NCI-H446 treated with DMSO at 0.1 percent for 48 hours (cell line): ENCODE results near the gene CXXC5.
A peak's percentile ranks its signal among the peaks of the same experiment; 100 is the strongest.

ENCODE experiments used
- DNase-seq: peaks from one replicate; lab custom pipeline; 2025; lab: John Stamatoyannopoulos, UW

CXXC5 gene

GRCh38 chr5:139680368-139681111 lies 32.4 kb downstream of the CXXC5 start:
- no peak for DNase-seq

- DNase-seq, result no peak
Measured at GRCh38 chr5:139681112-139681458, 32.9 kb downstream of the CXXC5 start.

DNA sequence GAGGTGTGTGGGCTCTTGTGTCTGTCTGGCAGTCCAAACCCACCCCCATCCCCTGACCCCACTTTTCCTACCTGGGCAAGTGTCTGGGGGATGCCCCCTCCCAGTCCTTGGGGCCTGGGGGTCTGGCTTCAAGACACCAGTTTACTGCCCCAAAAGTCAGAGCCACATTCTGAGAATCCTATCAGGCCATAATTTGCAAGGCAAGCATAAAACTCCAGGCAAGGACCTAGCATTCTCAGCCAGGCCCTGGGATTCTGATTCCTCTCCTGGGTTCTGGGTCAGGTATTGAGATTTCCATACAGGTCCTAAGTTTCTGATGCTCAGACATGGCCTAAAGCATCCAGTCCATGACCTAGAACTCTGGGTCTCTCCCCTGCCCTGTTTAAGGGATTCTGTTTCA lies 33.3 kb downstream of the CXXC5 start:
- DNase-seq, result no peak

GRCh38 chr5:139682016-139682975 lies 34.1 kb downstream of the CXXC5 start:
- DNase-seq, result no peak

- no peak for DNase-seq
Measured at GRCh38 chr5:139683295-139684271, 35.4 kb downstream of the CXXC5 start.

DNA sequence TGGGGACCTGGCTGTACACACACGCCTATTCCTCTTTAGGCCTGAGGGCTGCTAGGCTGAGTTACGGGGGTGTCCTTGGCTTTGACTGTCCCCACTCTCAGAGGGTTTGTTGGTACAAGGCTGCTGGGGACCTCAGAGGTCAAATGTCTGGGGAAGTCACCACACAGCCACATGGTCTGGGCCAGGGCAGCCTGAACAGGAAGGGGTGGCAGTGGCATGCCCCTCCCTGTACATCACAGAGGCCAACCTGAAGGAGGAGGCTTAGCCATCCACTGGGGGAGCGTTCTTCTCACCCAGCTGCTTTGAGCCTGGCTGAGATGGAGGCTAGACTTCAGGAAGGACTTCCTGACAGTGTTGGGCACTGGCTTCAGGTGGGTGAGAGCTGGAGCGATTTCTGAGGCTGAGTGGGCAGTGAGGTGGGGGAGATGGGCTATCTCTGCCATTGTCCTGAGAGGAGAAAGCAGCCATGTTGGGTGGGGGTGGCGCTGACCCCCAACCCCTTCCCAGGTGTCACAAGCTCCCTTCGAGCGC lies 36.3 kb downstream of the CXXC5 start:
- DNase-seq, result no peak

GRCh38 chr5:139684881-139685749 lies 37.0 kb downstream of the CXXC5 start:
- DNase-seq, result peak; percentile 68

DNA sequence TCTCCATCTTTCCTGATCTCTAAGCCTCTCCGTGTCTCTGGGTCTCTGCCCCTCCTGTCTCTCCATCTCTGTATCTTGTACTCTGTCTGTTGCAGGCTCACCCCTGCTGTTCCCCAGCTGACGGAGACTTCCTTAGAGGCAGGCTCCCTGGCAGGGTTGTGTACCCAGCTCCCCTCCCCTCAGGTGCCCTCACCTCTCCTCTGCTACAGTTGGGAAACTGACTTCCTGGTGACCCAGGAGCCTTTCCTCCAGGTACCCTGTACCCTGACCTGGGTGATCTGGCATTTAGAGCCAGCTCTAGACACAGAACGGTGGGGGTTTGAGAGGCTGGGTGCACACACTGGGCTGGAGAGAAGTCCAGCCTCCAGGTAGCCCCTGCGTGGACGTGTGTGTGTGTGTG lies 37.7 kb downstream of the CXXC5 start:
- no peak for DNase-seq

GRCh38 chr5:139686356-139686705 lies 38.2 kb downstream of the CXXC5 start:
- no peak for DNase-seq

DNA sequence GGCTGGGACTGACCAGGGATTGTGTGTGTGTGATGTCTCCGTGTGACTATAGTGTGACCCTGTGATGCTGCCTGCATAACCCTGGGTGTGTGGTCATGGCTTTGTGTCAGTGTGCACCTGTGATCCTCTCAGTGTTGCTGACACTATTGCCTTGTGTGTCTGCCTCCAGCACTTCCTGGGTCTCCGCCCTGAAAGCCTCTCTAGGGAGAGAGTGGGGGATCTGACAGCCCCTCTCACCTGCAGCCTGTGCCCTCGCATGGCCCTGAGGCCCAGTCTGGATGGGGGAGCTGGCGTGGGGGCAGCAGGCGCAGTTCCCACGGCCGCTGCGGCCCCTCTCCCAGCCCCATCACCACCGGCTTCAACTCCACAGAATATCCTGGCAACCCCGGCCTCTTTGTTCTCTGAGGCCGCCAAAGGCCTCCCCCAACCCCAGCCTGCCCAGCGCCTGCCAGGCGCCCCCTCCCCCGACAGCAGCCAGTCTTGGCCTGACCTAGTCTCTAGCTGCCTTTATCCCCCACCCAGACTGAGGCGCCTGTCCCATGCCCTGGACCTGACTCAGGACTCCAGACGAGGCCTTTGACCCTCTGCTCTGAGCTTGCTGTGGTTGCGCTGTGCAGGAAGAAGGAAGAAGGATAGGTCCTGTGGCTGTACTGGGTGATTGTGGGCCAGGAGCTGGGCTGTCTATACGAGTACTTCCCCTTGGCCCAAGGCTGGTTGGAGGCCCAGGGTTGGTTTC lies 38.7 kb downstream of the CXXC5 start:
- no peak for DNase-seq

DNA sequence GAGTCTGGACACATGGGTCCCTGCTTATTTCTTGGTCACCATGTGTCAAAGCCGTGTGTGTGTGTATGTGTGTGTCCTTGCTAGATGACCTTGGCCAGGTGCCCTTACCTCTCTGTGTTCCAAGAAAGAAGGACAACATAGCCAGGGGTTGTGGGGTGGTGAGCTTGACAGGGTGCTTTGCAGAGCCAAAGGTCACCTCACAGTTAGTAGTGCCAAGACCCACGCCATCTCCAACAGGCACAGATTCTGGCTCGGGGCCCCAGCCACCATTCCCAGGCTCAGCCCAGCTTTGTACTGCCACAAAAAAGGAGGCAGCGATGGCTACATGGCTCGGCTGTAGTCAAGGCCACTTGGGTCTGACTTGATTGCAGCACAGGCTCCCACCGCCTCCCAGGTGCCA lies 39.5 kb downstream of the CXXC5 start:
- DNase-seq, result no peak

- no peak for DNase-seq
Measured at GRCh38 chr5:139688088-139688702, 40.0 kb downstream of the CXXC5 start.

- DNase-seq, result no peak
Measured at GRCh38 chr5:139688751-139689372, 40.7 kb downstream of the CXXC5 start.

GRCh38 chr5:139689631-139690063 lies 41.5 kb downstream of the CXXC5 start:
- DNase-seq, result no peak

- no peak for DNase-seq
Measured at GRCh38 chr5:139690064-139690802, 42.1 kb downstream of the CXXC5 start.

- no peak for DNase-seq
Measured at GRCh38 chr5:139690803-139691629, 42.9 kb downstream of the CXXC5 start.

DNA sequence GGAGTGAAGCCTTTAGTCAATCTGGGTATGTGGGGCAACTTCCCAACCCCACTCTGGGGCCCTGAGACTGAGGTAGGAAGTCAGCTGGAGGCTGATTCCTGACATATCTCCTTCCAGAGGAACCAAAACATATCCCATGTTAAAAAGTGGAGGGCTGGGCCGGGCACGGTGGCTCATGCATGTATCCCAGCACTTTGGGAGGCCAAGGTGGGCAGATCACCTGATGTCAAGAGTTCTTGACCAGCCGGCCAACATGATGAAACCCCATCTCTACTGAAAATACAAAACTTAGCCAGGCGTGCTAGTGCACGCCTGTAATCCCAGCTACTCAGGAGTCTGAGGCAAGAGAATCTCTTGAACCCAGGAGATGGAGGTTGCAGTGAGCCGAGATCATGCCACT lies 44.0 kb downstream of the CXXC5 start:
- no peak for DNase-seq
